Esophagus muscularis mucosa (tissue), 4 donors: ENCODE measurements around the gene PDP2.

ENCODE experiments used
- CTCF ChIP-seq, 3 experiments: fragments of 200-600 bp in 2 of 3; fragments of 450-650 bp in 1 of 3; sonication (generic) in 2 of 3; IDR thresholded peaks; one replicate each; pipeline ENCODE4 v1.5.1; 2017 to 2019; ENCODE audit warnings: antibody characterized with exemption in 3 of 3, mild to moderate bottlenecking in 2 of 3, moderate library complexity in 1 of 3
- EP300 ChIP-seq: sonication (generic); formaldehyde crosslinking; IDR thresholded peaks from one replicate; pipeline ENCODE4 v1.6.1; 2017; ENCODE audit warnings: antibody characterized with exemption
- POLR2A ChIP-seq: fragments of 450-650 bp; IDR thresholded peaks from one replicate; pipeline ENCODE4 v1.6.1; 2017; ENCODE audit warnings: antibody characterized with exemption, moderate library complexity, mild to moderate bottlenecking, low read depth

DNA sequence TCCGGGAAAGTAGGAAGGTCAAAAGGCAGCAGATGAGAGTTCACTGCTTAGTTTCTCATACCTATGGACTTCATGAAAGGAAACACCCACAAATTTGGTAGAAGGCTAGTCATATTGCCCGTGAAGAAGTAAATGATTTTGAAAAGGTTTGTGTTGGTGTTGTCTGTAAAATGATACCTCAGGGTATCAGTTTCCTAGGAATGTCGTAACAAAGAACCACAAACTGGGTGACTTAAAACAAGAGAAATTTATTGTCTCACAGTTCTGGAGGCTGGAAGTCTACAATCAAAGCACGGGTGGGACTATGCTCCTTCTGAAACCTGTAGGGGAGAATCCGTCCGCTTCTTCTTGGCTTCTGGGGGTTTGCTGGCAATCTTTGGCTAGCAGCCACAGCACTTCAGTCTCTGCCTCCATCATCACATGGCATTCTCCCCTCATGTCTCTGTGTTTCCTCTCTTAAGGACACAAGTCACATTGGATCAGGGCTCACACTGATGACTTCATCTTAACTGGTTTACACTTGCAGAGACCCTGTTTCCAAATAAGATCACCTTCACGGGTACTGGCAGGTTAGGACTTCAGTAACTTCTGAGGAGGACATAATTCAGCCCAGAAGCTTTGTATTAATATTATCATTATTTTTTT lies 47.5 kb upstream of the PDP2 start:
- TF ChIP-seq CTCF (IDR thresholded peaks at IDR 0.05) (no peak), POLR2A (no peak), EP300 (no peak)
